Osteoblast (primary cell): ENCODE results near the gene NUP42. TPM values are rescaled to one million over a fixed set of nuclear protein-coding genes. Genes with fewer than 3 reads are reported as not detected.

Experiments used
- DNase-seq: peaks from one replicate; pipeline ENCODE4 v3.0.0; 2011; ENCODE audit warnings: low spot score, mixed read lengths; ENCODE audit not compliant: insufficient read length; ENCODE audit errors: missing footprints
- H2AFZ ChIP-seq: 2 replicates; pipeline ENCODE4 v1.6.0; 2011; ENCODE audit warnings: mild to moderate bottlenecking, low read length
- H3K27ac ChIP-seq: 2 replicates; pipeline ENCODE4 v1.5.1; 2011; ENCODE audit warnings: mild to moderate bottlenecking, low read depth, low read length, moderate library complexity
- H3K27me3 ChIP-seq: 2 replicates; pipeline ENCODE4 v1.6.0; 2012; ENCODE audit warnings: mild to moderate bottlenecking, control low read depth, inconsistent platforms, low read length, moderate library complexity; ENCODE audit not compliant: insufficient read depth
- H3K36me3 ChIP-seq: 2 replicates; pipeline ENCODE4 v1.5.1; 2011; ENCODE audit warnings: mild to moderate bottlenecking, low read length, control low read depth, moderate library complexity; ENCODE audit not compliant: insufficient read depth
- H3K4me1 ChIP-seq: 2 replicates; pipeline ENCODE4 v1.5.1; 2011; ENCODE audit warnings: mild to moderate bottlenecking, low read length, control low read depth, moderate library complexity; ENCODE audit not compliant: insufficient read depth
- H3K4me2 ChIP-seq: 2 replicates; pipeline ENCODE4 v1.6.0; 2011; ENCODE audit warnings: mild to moderate bottlenecking, low read length; ENCODE audit not compliant: insufficient read depth
- H3K4me3 ChIP-seq: fragments of 200-600 bp; sonication (generic); 3 replicates; pipeline ENCODE4 v1.5.1; 2012; ENCODE audit warnings: mild to moderate bottlenecking, low read length, inconsistent platforms; ENCODE audit not compliant: insufficient read depth
- H3K79me2 ChIP-seq: 2 replicates; pipeline ENCODE4 v1.6.0; 2012; ENCODE audit warnings: mild to moderate bottlenecking, low read length, control low read depth, inconsistent platforms; ENCODE audit not compliant: insufficient read depth
- H3K9me3 ChIP-seq: 2 replicates; pipeline ENCODE4 v1.5.1; 2011; ENCODE audit warnings: low read depth, low read length, control low read depth
- H4K20me1 ChIP-seq: 2 replicates; pipeline ENCODE4 v1.6.0; 2012; ENCODE audit warnings: mild to moderate bottlenecking, low read length, control low read depth; ENCODE audit not compliant: insufficient read depth
- CTCF ChIP-seq: IDR thresholded peaks from 2 replicates; pipeline ENCODE4 v1.5.1; 2011; ENCODE audit warnings: mild to moderate bottlenecking, low read depth, low read length, moderate library complexity; ENCODE audit errors: extremely low read depth
- total RNA-seq: library from RNA; depleted of rRNA; stranded (reverse); fragments of >200 nt; gene quantifications from 2 replicates; pipeline ENCODE4 v1.2.3, GENCODE V29; 2012

NUP42 gene
- total RNA-seq, 1 donor: 22.4 TPM

- no peak for TF ChIP-seq CTCF
- Histone ChIP-seq H3K27me3 (no peaks in the 10 kb centered on the region), H3K79me2 (no peaks in the 10 kb centered on the region), H3K4me2 (no peak overlapping the region), H3K27ac (no peak overlapping the region), H3K4me1 (no peaks in the 10 kb centered on the region), H4K20me1 (no peaks in the 10 kb centered on the region), H2AFZ (peak overlapping the region; percentile 73), H3K4me3 (no peak overlapping the region), H3K36me3 (no peaks in the 10 kb centered on the region), H3K9me3 (no peaks in the 10 kb centered on the region)
- DNase-seq: no peak
Measured at GRCh38 chr7:23230641-23231101, 48.8 kb downstream of the NUP42 start.

- no peaks in the 10 kb centered on the region for H4K20me1 ChIP-seq
- H3K4me1 ChIP-seq: no peaks in the 10 kb centered on the region
- H3K4me3 ChIP-seq: no peak overlapping the region
- no peaks in the 10 kb centered on the region for H3K36me3 ChIP-seq
- no peak overlapping the region for H3K27ac ChIP-seq
- no peak overlapping the region for H2AFZ ChIP-seq
- no peaks in the 10 kb centered on the region for H3K79me2 ChIP-seq
- TF ChIP-seq CTCF: no peak
- H3K9me3 ChIP-seq: no peaks in the 10 kb centered on the region
- DNase-seq: no peak
- no peaks in the 10 kb centered on the region for H3K27me3 ChIP-seq
- no peak overlapping the region for H3K4me2 ChIP-seq
Measured at GRCh38 chr7:23232966-23233365, 51.1 kb downstream of the NUP42 start.

- Histone ChIP-seq H2AFZ (peak overlapping the region; percentile 78), H4K20me1 (no peaks in the 10 kb centered on the region), H3K4me2 (peak overlapping the region; percentile 77), H3K4me1 (no peaks in the 10 kb centered on the region), H3K79me2 (no peaks in the 10 kb centered on the region), H3K27me3 (no peaks in the 10 kb centered on the region), H3K9me3 (no peaks in the 10 kb centered on the region), H3K36me3 (no peaks in the 10 kb centered on the region), H3K4me3 (peak overlapping the region; percentile 59), H3K27ac (no peak overlapping the region)
- no peak for TF ChIP-seq CTCF
- no peak for DNase-seq
Measured at GRCh38 chr7:23234569-23235296, 52.9 kb downstream of the NUP42 start.

GRCh38 chr7:23235813-23236221 is 54.0 kb downstream of the NUP42 start:
- H3K4me1 ChIP-seq: no peaks in the 10 kb centered on the region
- no peak overlapping the region for H3K27ac ChIP-seq
- H3K36me3 ChIP-seq: no peaks in the 10 kb centered on the region
- H3K27me3 ChIP-seq: no peaks in the 10 kb centered on the region
- DNase-seq: peak; percentile 63
- H3K79me2 ChIP-seq: no peaks in the 10 kb centered on the region
- H3K4me2 ChIP-seq: no peak overlapping the region
- H3K9me3 ChIP-seq: no peaks in the 10 kb centered on the region
- no peak overlapping the region for H3K4me3 ChIP-seq
- no peaks in the 10 kb centered on the region for H4K20me1 ChIP-seq
- no peak for TF ChIP-seq CTCF
- no peak overlapping the region for H2AFZ ChIP-seq
